CD8-positive, alpha-beta memory T cell (primary cell): ENCODE results near the gene CFAP97D2. TPM values are rescaled to one million over a fixed set of nuclear protein-coding genes. Genes with fewer than 3 reads are reported as not detected.
"Not testable (repeated sequence)": the region's sequence is repeated elsewhere in the genome, so short reads cannot be mapped to it uniquely, and the experiment has no call there.

Experiments
- CTCF ChIA-PET: fragments of 350-600 bp; sonication (Branson Sonifier 250); formaldehyde crosslinking; loops from one replicate; lab custom pipeline; 2021; ENCODE audit warnings: antibody characterized with exemption; lab: Charles Lee
- POLR2A ChIA-PET: fragments of 350-600 bp; sonication (Branson Sonifier 250); formaldehyde crosslinking; loops from one replicate; lab custom pipeline; 2021; ENCODE audit warnings: antibody characterized with exemption; lab: Charles Lee
- DNase-seq, 5 donors: peaks; one replicate each; pipeline versions ENCODE4 v3.0.0 to v3.0.0-alpha.2; 2020 to 2022; ENCODE audit warnings: mixed read lengths in 1 of 5
- H3K27ac ChIP-seq: one replicate; pipeline ENCODE4 v1.7.0; 2013; ENCODE audit warnings: low read depth, mild to moderate bottlenecking, low read length, moderate library complexity
- H3K27me3 ChIP-seq: 2 replicates; pipeline ENCODE4 v1.7.0; 2013; ENCODE audit warnings: low read length, mild to moderate bottlenecking; ENCODE audit not compliant: insufficient read depth, poor library complexity, severe bottlenecking
- H3K36me3 ChIP-seq: 2 replicates; pipeline ENCODE4 v1.7.0; 2013; ENCODE audit warnings: mild to moderate bottlenecking, low read length, moderate library complexity; ENCODE audit not compliant: insufficient read depth
- H3K4me1 ChIP-seq: 2 replicates; pipeline ENCODE4 v1.7.0; 2013; ENCODE audit warnings: mild to moderate bottlenecking, low read length, moderate library complexity; ENCODE audit not compliant: insufficient read depth
- H3K4me3 ChIP-seq: 2 replicates; pipeline ENCODE4 v1.7.0; 2013; ENCODE audit warnings: mild to moderate bottlenecking, low read length
- H3K9me3 ChIP-seq: 2 replicates; pipeline ENCODE4 v1.7.0; 2013; ENCODE audit warnings: mild to moderate bottlenecking, low read length
- H3K27ac Mint-ChIP-seq, 8 donors: one replicate each; pipeline ENCODE4 v1.8.0; 2020 to 2021; ENCODE audit warnings: mixed read lengths in 8 of 8, mild to moderate bottlenecking in 6 of 8, inconsistent platforms in 3 of 8, moderate library complexity in 3 of 8
- H3K27me3 Mint-ChIP-seq, 2 donors: one replicate each; pipeline ENCODE4 v1.8.0; 2020 to 2021; ENCODE audit warnings: mixed read lengths in 2 of 2, mild to moderate bottlenecking in 1 of 2, moderate library complexity in 1 of 2
- H3K36me3 Mint-ChIP-seq, 3 donors: one replicate each; pipeline ENCODE4 v1.8.0; 2020 to 2021; ENCODE audit warnings: mixed read lengths in 3 of 3, inconsistent platforms in 1 of 3, mild to moderate bottlenecking in 1 of 3
- H3K4me1 Mint-ChIP-seq, 3 donors: one replicate each; pipeline ENCODE4 v1.8.0; 2020 to 2021; ENCODE audit warnings: mixed read lengths in 3 of 3, inconsistent platforms in 1 of 3, mild to moderate bottlenecking in 1 of 3
- H3K4me3 Mint-ChIP-seq, 7 donors: one replicate each; pipeline ENCODE4 v1.8.0; 2020 to 2021; ENCODE audit warnings: mixed read lengths in 7 of 7, mild to moderate bottlenecking in 6 of 7, moderate library complexity in 4 of 7, inconsistent platforms in 2 of 7
- H3K9me3 Mint-ChIP-seq, 5 donors: one replicate each; pipeline ENCODE4 v1.8.0; 2020 to 2022; ENCODE audit warnings: mixed read lengths in 5 of 5, mild to moderate bottlenecking in 3 of 5, moderate library complexity in 2 of 5, inconsistent platforms in 1 of 5
- polyA plus RNA-seq: library from polyadenylated mRNA; unstranded; fragments of 300-500 nt; fragmentation: Illumina TruSeq; gene quantifications from one replicate; pipeline ENCODE4 v1.2.3, GENCODE V29; 2021
- total RNA-seq, 2 experiments: library from RNA; stranded (reverse); gene quantifications; one replicate each; pipeline ENCODE4 v1.2.3, GENCODE V29; 2021

The CFAP97D2 gene
- total and polyA plus RNA-seq, 3 experiments from 2014 or later: 0.31 TPM; not detected in 2

GRCh38 chr13:114173272-114173671 is 5.8 kb upstream of the CFAP97D2 start:
- Histone ChIP-seq H3K4me3 (no peak overlapping the region), H3K4me1 (peaks cover 39% of the 10 kb centered on the region), H3K9me3 (no peaks in the 10 kb centered on the region), H3K36me3 (no peaks in the 10 kb centered on the region), H3K27me3 (no peaks in the 10 kb centered on the region), H3K27ac (no peak overlapping the region)
- Mint-ChIP-seq H3K9me3 (peaks cover 5 to 9% (median 7%) of the 10 kb centered on the region in 5 donors), H3K27ac (no peak overlapping the region), H3K27me3 (no peaks in the 10 kb centered on the region), H3K36me3 (peaks cover 1 to 8% (median 3%) of the 10 kb centered on the region in 3 donors), H3K4me3 (no peak overlapping the region), H3K4me1 (peaks cover 11 to 47% (median 45%) of the 10 kb centered on the region in 3 donors)
- CTCF ChIA-PET: no interaction called here
- DNase-seq: no peak
- POLR2A ChIA-PET: no interaction called here

GRCh38 chr13:114173745-114174144 is 5.3 kb upstream of the CFAP97D2 start:
- no peaks in the 10 kb centered on the region for H3K27me3 Mint-ChIP-seq
- POLR2A ChIA-PET: no interaction called here
- no peak overlapping the region for H3K4me3 Mint-ChIP-seq
- H3K4me1 ChIP-seq: peaks cover 40% of the 10 kb centered on the region
- H3K9me3 Mint-ChIP-seq: peaks cover 5 to 9% (median 7%) of the 10 kb centered on the region in 5 donors
- DNase-seq: no peak
- no peak overlapping the region for H3K4me3 ChIP-seq
- no peaks in the 10 kb centered on the region for H3K9me3 ChIP-seq
- H3K27ac Mint-ChIP-seq: peak overlapping the region in 3 of 8 donors; percentile 4 to 60 (median 32)
- CTCF ChIA-PET: no interaction called here
- peaks cover 1 to 8% (median 3%) of the 10 kb centered on the region in 3 donors for H3K36me3 Mint-ChIP-seq
- no peaks in the 10 kb centered on the region for H3K36me3 ChIP-seq
- no peak overlapping the region for H3K27ac ChIP-seq
- H3K4me1 Mint-ChIP-seq: peaks cover 15 to 50% (median 49%) of the 10 kb centered on the region in 3 donors
- no peaks in the 10 kb centered on the region for H3K27me3 ChIP-seq

- H3K4me1 ChIP-seq: peaks cover 44% of the 10 kb centered on the region
- ChIA-PET CTCF (no interaction called here), POLR2A (no interaction called here)
- DNase-seq: no peak
- H3K27me3 Mint-ChIP-seq: no peaks in the 10 kb centered on the region
- peak overlapping the region in 1 of 7 donors; percentile 53 for H3K4me3 Mint-ChIP-seq
- H3K4me1 Mint-ChIP-seq: peaks cover 16 to 51% (median 49%) of the 10 kb centered on the region in 3 donors
- H3K27ac Mint-ChIP-seq: peak overlapping the region in 3 of 8 donors; percentile 1 to 93 (median 91)
- H3K36me3 Mint-ChIP-seq: peaks cover 1 to 8% (median 1%) of the 10 kb centered on the region in 3 donors
- peaks cover 5 to 9% (median 7%) of the 10 kb centered on the region in 5 donors for H3K9me3 Mint-ChIP-seq
- H3K36me3 ChIP-seq: no peaks in the 10 kb centered on the region
- H3K27ac ChIP-seq: no peak overlapping the region
- H3K27me3 ChIP-seq: no peaks in the 10 kb centered on the region
- no peak overlapping the region for H3K4me3 ChIP-seq
- no peaks in the 10 kb centered on the region for H3K9me3 ChIP-seq
These were observed 4.5 kb upstream of the CFAP97D2 start for GRCh38 chr13:114174529-114174961.

GRCh38 chr13:114176359-114176902 is 2.6 kb upstream of the CFAP97D2 start:
- peaks cover 26 to 66% (median 61%) of the 10 kb centered on the region in 3 donors for H3K4me1 Mint-ChIP-seq
- DNase-seq, H3K27ac ChIP-seq, H3K36me3 Mint-ChIP-seq, H3K27me3 Mint-ChIP-seq, H3K9me3 ChIP-seq, H3K9me3 Mint-ChIP-seq, H3K36me3 ChIP-seq, H3K27me3 ChIP-seq, H3K4me3 ChIP-seq, POLR2A ChIA-PET: not testable (repeated sequence)
- peak overlapping the region in 1 of 7 donors; percentile 25 for H3K4me3 Mint-ChIP-seq
- CTCF ChIA-PET: interaction anchor here (0.9 to 1.5 kb wide), 3 partner anchors 36 to 289 kb away, joined by 3 read pairs; no protein-coding TSS in a partner anchor
- H3K4me1 ChIP-seq: peaks cover 53% of the 10 kb centered on the region
- H3K27ac Mint-ChIP-seq: peak overlapping the region in 6 of 8 donors; percentile 3 to 68 (median 46)

GRCh38 chr13:114177245-114178010 is 1.6 kb upstream of the CFAP97D2 start:
- Histone ChIP-seq H3K4me1 (peaks cover 53% of the 10 kb centered on the region), H3K36me3 (no peaks in the 10 kb centered on the region), H3K27me3 (peaks cover 3% of the 10 kb centered on the region), H3K4me3 (no peak overlapping the region), H3K9me3 (no peaks in the 10 kb centered on the region), H3K27ac (no peak overlapping the region)
- Mint-ChIP-seq H3K4me3 (peak overlapping the region in 1 of 7 donors; percentile 67), H3K4me1 (peaks cover 26 to 66% (median 61%) of the 10 kb centered on the region in 3 donors), H3K9me3 (peaks cover 4 to 9% (median 5%) of the 10 kb centered on the region in 5 donors), H3K27ac (peak overlapping the region in 6 of 8 donors; percentile 12 to 77 (median 52)), H3K27me3 (peaks cover 1 to 9% of the 10 kb centered on the region in 2 donors), H3K36me3 (peaks cover 0 to 8% (median 4%) of the 10 kb centered on the region in 3 donors)
- CTCF ChIA-PET: interaction anchor here (0.9 to 1.8 kb wide), 3 partner anchors 10 to 290 kb away, joined by 3 to 5 read pairs (median 3); no protein-coding TSS in a partner anchor
- POLR2A ChIA-PET: no interaction called here
- no peak for DNase-seq

GRCh38 chr13:114185182-114185971 is 6.3 kb downstream of the CFAP97D2 start:
- Mint-ChIP-seq H3K36me3 (peaks cover 0 to 5% (median 1%) of the 10 kb centered on the region in 3 donors), H3K9me3 (peaks cover 0 to 6% (median 2%) of the 10 kb centered on the region in 5 donors), H3K4me3 (no peak overlapping the region), H3K4me1 (peaks cover 9 to 15% (median 9%) of the 10 kb centered on the region in 3 donors), H3K27me3 (peaks cover under 1 to 8% of the 10 kb centered on the region in 2 donors), H3K27ac (no peak overlapping the region)
- Histone ChIP-seq H3K27ac (no peak overlapping the region), H3K4me3 (no peak overlapping the region), H3K27me3 (peaks cover 2% of the 10 kb centered on the region), H3K4me1 (peaks cover 3% of the 10 kb centered on the region), H3K9me3 (no peaks in the 10 kb centered on the region), H3K36me3 (no peaks in the 10 kb centered on the region)
- POLR2A ChIA-PET: no interaction called here
- DNase-seq: no peak
- CTCF ChIA-PET: interaction anchor here (0.6 to 1.5 kb wide), 5 partner anchors 28 to 74 kb away, joined by 3 to 4 read pairs (median 3); no protein-coding TSS in a partner anchor

- peak overlapping the region in 5 of 7 donors; percentile 7 to 61 (median 44) for H3K4me3 Mint-ChIP-seq
- peaks cover 0 to 3% (median 0%) of the 10 kb centered on the region in 5 donors for H3K9me3 Mint-ChIP-seq
- Histone ChIP-seq H3K9me3 (no peaks in the 10 kb centered on the region), H3K4me3 (no peak overlapping the region), H3K27ac (no peak overlapping the region), H3K36me3 (no peaks in the 10 kb centered on the region), H3K4me1 (peaks cover 19% of the 10 kb centered on the region), H3K27me3 (no peaks in the 10 kb centered on the region)
- H3K36me3 Mint-ChIP-seq: peaks cover 0 to 5% (median 1%) of the 10 kb centered on the region in 3 donors
- no peaks in the 10 kb centered on the region for H3K27me3 Mint-ChIP-seq
- H3K4me1 Mint-ChIP-seq: peaks cover 19 to 22% (median 19%) of the 10 kb centered on the region in 3 donors
- peak in 1 of 5 donors; percentile 28 for DNase-seq
- ChIA-PET CTCF (interaction anchor here (1.1 kb wide), 1 partner anchor 29 kb away, joined by 3 read pairs; no protein-coding TSS in a partner anchor), POLR2A (no interaction called here)
- peak overlapping the region in 5 of 8 donors; percentile 22 to 78 (median 54) for H3K27ac Mint-ChIP-seq
These were observed 15.8 kb downstream of the CFAP97D2 start for GRCh38 chr13:114194853-114195252.
